Measurements from ENCODE around the gene CITED1.
"Not testable (repeated sequence)": the region's sequence is repeated elsewhere in the genome, so short reads cannot be mapped to it uniquely, and the experiment has no call there.

The CITED1 gene

GRCh38 chrX:72346302-72346949 lies 40.7 kb upstream of the CITED1 start:
- no peak for DNase-seq (ENCODE audit: low read depth, low spot score)
- ChIA-PET POLR2A (no interaction called here), CTCF (interaction anchor here (0.6 kb wide), 1 partner anchor 282 kb away, joined by 3 read pairs; no protein-coding TSS in a partner anchor)
- TF ChIP-seq CTCF (IDR thresholded peaks at IDR 0.05; ENCODE audit: insufficient read depth, low read length, missing control alignments): no peak
- H3K4me3 ChIP-seq (ENCODE audit: low read depth, low read length): no peak overlapping the region

DNA sequence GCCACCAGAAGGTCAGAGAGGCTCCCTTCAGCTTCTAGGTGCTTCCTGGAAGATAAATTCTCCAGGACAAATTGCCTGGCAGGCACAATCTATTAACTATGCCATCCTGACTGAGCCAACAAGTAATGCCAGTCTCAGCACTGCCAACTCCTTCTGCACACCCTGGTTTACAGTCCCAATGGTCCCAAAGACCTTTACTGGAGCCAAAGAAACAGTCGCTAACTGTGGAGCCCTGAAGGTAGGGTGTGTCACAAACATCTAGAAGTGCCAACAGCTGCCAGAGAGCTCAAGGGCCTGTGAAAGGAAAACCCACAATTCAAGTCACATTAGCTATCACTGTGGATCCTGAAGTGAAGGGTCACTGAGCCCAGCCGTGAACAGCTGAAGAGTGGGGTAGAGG lies 34.9 kb upstream of the CITED1 start:
- H3K4me3 ChIP-seq (ENCODE audit: low read depth, low read length): no peak overlapping the region
- CTCF ChIA-PET: no interaction called here
- no peak for TF ChIP-seq CTCF (IDR thresholded peaks at IDR 0.05; ENCODE audit: insufficient read depth, low read length, missing control alignments)
- POLR2A ChIA-PET: no interaction called here
- no peak for DNase-seq (ENCODE audit: low read depth, low spot score)

GRCh38 chrX:72340041-72340440 lies 34.3 kb upstream of the CITED1 start:
- no peak for DNase-seq (ENCODE audit: low read depth, low spot score)
- TF ChIP-seq CTCF (IDR thresholded peaks at IDR 0.05; ENCODE audit: insufficient read depth, low read length, missing control alignments): no peak
- ChIA-PET POLR2A (no interaction called here), CTCF (no interaction called here)
- no peak overlapping the region for H3K4me3 ChIP-seq (ENCODE audit: low read depth, low read length)

GRCh38 chrX:72330131-72330530 lies 24.4 kb upstream of the CITED1 start:
- DNase-seq (ENCODE audit: low read depth, low spot score): no peak
- POLR2A ChIA-PET: no interaction called here
- CTCF ChIA-PET: no interaction called here
- TF ChIP-seq CTCF (IDR thresholded peaks at IDR 0.05; ENCODE audit: insufficient read depth, low read length, missing control alignments): no peak
- H3K4me3 ChIP-seq (ENCODE audit: low read depth, low read length): no peak overlapping the region

DNA sequence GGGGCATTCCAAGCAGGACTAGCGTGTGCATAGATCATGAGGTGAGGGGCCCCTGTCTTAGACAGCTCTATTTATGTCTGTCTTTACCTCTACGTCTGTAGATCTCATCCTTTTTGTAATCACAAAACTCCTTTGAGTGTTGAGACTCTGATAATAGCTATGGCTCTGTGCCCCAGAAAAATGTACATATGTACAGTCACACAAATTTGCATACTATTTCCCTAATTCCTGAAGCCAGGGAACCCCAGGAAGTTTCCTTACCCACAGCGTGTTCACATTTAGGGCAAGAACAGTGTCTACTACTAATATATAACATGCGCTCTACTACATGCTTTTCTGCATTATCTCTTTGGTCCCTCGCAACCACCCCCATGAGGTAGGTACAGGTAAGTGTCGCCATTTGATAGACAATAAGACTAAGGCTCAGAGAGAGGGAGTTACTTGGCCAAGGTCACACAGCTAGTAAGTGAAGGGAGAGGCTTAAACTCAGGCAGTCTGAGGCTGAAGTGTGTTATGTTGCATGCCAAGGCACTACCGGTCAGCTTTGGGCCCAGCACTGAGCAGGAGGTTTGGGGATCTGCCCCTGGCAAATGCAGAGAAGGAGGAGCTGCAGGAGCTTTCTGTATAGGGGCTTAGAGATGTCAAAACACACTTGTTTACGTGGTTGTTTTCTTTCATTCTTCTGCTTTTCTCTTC lies 21.0 kb upstream of the CITED1 start:
- ChIA-PET POLR2A (no interaction called here), CTCF (no interaction called here)
- DNase-seq (ENCODE audit: low read depth, low spot score): no peak
- no peak overlapping the region for H3K4me3 ChIP-seq (ENCODE audit: low read depth, low read length)
- no peak for TF ChIP-seq CTCF (IDR thresholded peaks at IDR 0.05; ENCODE audit: insufficient read depth, low read length, missing control alignments)

- POLR2A ChIA-PET; H3K4me3 ChIP-seq (ENCODE audit: low read depth, low read length); DNase-seq (ENCODE audit: low read depth, low spot score); CTCF ChIA-PET: not testable (repeated sequence)
Observed at GRCh38 chrX:72319651-72320050, 13.9 kb upstream of the CITED1 start.

DNA sequence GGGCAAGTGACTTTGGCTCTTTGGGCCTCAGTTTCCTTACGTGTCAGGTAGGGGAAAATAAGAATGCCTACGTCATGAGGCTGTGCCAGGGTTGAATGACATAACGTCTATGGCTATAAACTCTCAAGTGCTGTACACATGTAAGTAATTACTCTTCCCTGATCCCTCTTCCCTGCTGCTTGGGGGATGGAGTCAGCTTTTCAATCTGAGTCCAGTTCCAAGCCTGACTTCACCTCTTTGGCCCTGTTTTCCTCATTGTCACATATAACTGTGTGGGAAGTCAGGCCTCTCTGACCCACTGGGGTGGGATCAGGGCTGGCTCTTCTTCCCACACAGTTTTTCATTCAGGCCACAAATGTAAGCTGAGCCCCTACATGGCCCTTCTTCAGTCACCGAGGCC lies 11.4 kb upstream of the CITED1 start:
- CTCF ChIA-PET: no interaction called here
- DNase-seq (ENCODE audit: low read depth, low spot score): no peak

More for the DNA sequence above, 11.4 kb upstream of the CITED1 start:
- POLR2A ChIA-PET: no interaction called here
- no peak for TF ChIP-seq CTCF (IDR thresholded peaks at IDR 0.05; ENCODE audit: insufficient read depth, low read length, missing control alignments)
- H3K4me3 ChIP-seq (ENCODE audit: low read depth, low read length): no peak overlapping the region

All from AG04449 (cell line).